GM12878 (cell line): ENCODE measurements around the gene UNC13B. TPM values are rescaled to one million over a fixed set of nuclear protein-coding genes. Genes with fewer than 3 reads are reported as not detected.

Source experiments
- ATAC-seq: fragments of 200-7000 bp; cut with Tn5 transposase; 3 replicates; pipeline ENCODE4 v1.9.1; 2020; ENCODE audit warnings: mild to moderate bottlenecking, moderate library complexity
- BruUV-seq: library from RNA; stranded (reverse); fragments of 400-500 nt; replicated peaks from 2 replicates; lab custom pipeline; 2021; lab: Mats Ljungman, UMichigan
- CTCF ChIA-PET: fragments of 300-600 bp; sonication (Branson Sonifier 250); formaldehyde crosslinking; extraction: SDS; loops from one replicate; lab custom pipeline; 2021; ENCODE audit warnings: inconsistent platforms; lab: Yijun Ruan, JAX
- POLR2A ChIA-PET: fragments of 350-600 bp; formaldehyde crosslinking; extraction: SDS; loops from one replicate; lab custom pipeline; 2021; ENCODE audit warnings: inconsistent platforms; lab: Charles Lee
- RAD21 ChIA-PET: fragments of 300-600 bp; sonication (Branson Sonifier 250); formaldehyde crosslinking; loops from one replicate; lab custom pipeline; 2023; ENCODE audit warnings: antibody characterized with exemption; ENCODE audit not compliant: unreplicated experiment; lab: Charles Lee
- SMC1A ChIA-PET: fragments of 300-600 bp; sonication (Branson Sonifier 250); formaldehyde crosslinking; loops from one replicate; lab custom pipeline; 2023; ENCODE audit not compliant: unreplicated experiment, uncharacterized antibody; lab: Charles Lee
- DNase-seq: peaks from one replicate; pipeline ENCODE4 v3.0.0-alpha.2; 2011; ENCODE audit warnings: low read depth, low spot score
- FAIRE-seq: peaks from 3 replicates; lab custom pipeline; 2011; peaks lifted over from hg19 to GRCh38; lab: Jason Lieb, UNC
- H2AFZ ChIP-seq: 2 replicates; pipeline ENCODE4 v1.6.0; 2011; ENCODE audit warnings: low read depth, low read length, control low read depth; ENCODE audit not compliant: control insufficient read depth
- H3K27ac ChIP-seq: 2 replicates; pipeline ENCODE4 v1.5.1; 2011; ENCODE audit warnings: control low read depth; ENCODE audit not compliant: control insufficient read depth, insufficient read depth
- H3K27me3 ChIP-seq, 2 experiments: replicated peaks in 1 of 2; 2 replicates each; pipeline versions ENCODE4 v1.6.0 to v1.6.1; 2011; ENCODE audit warnings: low read length in 1 of 2; ENCODE audit not compliant: control insufficient read depth in 2 of 2, insufficient read depth in 2 of 2
- H3K36me3 ChIP-seq, 2 experiments: 2 replicates each; pipeline ENCODE4 v1.5.1; 2011; ENCODE audit warnings: low read length in 1 of 2; ENCODE audit not compliant: control insufficient read depth in 2 of 2, insufficient read depth in 2 of 2
- H3K4me1 ChIP-seq: 2 replicates; pipeline ENCODE4 v1.6.1; 2011; ENCODE audit warnings: mild to moderate bottlenecking, low read length, moderate library complexity, mixed read lengths; ENCODE audit not compliant: control insufficient read depth, insufficient read depth
- H3K4me2 ChIP-seq: 2 replicates; pipeline ENCODE4 v1.6.0; 2011; ENCODE audit warnings: control low read depth; ENCODE audit not compliant: control insufficient read depth, insufficient read depth
- H3K4me3 ChIP-seq: fragments of 200-600 bp; sonication (generic); 2 replicates; pipeline ENCODE4 v1.5.1; 2016
- H3K79me2 ChIP-seq: 2 replicates; pipeline ENCODE4 v1.6.0; 2011; ENCODE audit warnings: low read length; ENCODE audit not compliant: control insufficient read depth, insufficient read depth
- H3K9ac ChIP-seq: 2 replicates; pipeline ENCODE4 v1.8.0; 2011; ENCODE audit warnings: low read length, control low read depth, mixed read lengths; ENCODE audit not compliant: control insufficient read depth, insufficient read depth
- H3K9me3 ChIP-seq: replicated peaks from 3 replicates; pipeline ENCODE4 v1.5.1; 2011; ENCODE audit warnings: mild to moderate bottlenecking, low read length; ENCODE audit not compliant: control insufficient read depth, insufficient read depth
- H4K20me1 ChIP-seq: 2 replicates; pipeline ENCODE4 v1.6.0; 2011; ENCODE audit not compliant: control insufficient read depth, insufficient read depth
- CBFB ChIP-seq: IDR thresholded peaks from 2 replicates; pipeline ENCODE4 v1.6.1; 2016; ENCODE audit warnings: antibody characterized with exemption, low read depth
- E2F4 ChIP-seq: IDR thresholded peaks from 2 replicates; pipeline ENCODE4 v1.6.1; 2012; ENCODE audit warnings: low read depth, low read length, improper control_type of control experiment
- KLF5 ChIP-seq: fragments of 450-650 bp; IDR thresholded peaks from 2 replicates; pipeline ENCODE4 v1.6.1; 2014; ENCODE audit warnings: mild to moderate bottlenecking; ENCODE audit not compliant: partially characterized antibody
- MAX ChIP-seq: IDR thresholded peaks from 2 replicates; pipeline ENCODE4 v1.6.1; 2012; ENCODE audit warnings: low read depth, low read length, improper control_type of control experiment
- MEF2A ChIP-seq: IDR thresholded peaks from 2 replicates; pipeline ENCODE4 v1.6.1; 2011; ENCODE audit warnings: low read depth, mild to moderate bottlenecking, low read length, moderate library complexity; ENCODE audit not compliant: insufficient read depth
- MXI1 ChIP-seq: fragments of 150-350 bp; IDR thresholded peaks from 2 replicates; pipeline ENCODE4 v1.6.1; 2011; ENCODE audit warnings: low read depth, mild to moderate bottlenecking, inconsistent platforms, low read length, improper control_type of control experiment
- SREBF1 ChIP-seq: IDR thresholded peaks from 2 replicates; pipeline ENCODE4 v1.6.1; 2012; ENCODE audit warnings: mild to moderate bottlenecking, low read length
- TCF12 ChIP-seq: IDR thresholded peaks from 2 replicates; pipeline ENCODE4 v1.6.1; 2011; ENCODE audit warnings: low read depth, mild to moderate bottlenecking, low read length
- WRNIP1 ChIP-seq: IDR thresholded peaks from 2 replicates; pipeline ENCODE4 v1.6.1; 2011; ENCODE audit warnings: low read depth, low read length, improper control_type of control experiment, borderline replicate concordance
- ZNF24 ChIP-seq: fragments of 450-650 bp; IDR thresholded peaks from 2 replicates; pipeline ENCODE4 v1.6.1; 2017; ENCODE audit warnings: antibody characterized with exemption, mild to moderate bottlenecking
- ZNF687 ChIP-seq: fragments of 450-650 bp; IDR thresholded peaks from 2 replicates; pipeline ENCODE4 v1.6.1; 2017; ENCODE audit warnings: mild to moderate bottlenecking, moderate library complexity
- WGBS: methylation state at CpG from one replicate; pipeline ENCODE4 v1.1.6; 2016; ENCODE audit warnings: low lambda C conversion rate; ENCODE audit not compliant: insufficient replicate concordance, insufficient coverage; ENCODE audit errors: missing lambda C conversion rate; 5-methylcytosine and 5-hydroxymethylcytosine counted together
- in situ Hi-C: fragments of 300-500 bp; cut with MboI; formaldehyde crosslinking; loops from 9 replicates; pipeline ENCODE4 v1.14.3; 2018; ENCODE audit warnings: mixed read lengths
- intact Hi-C: fragments of 100-400 bp; cut with micrococcal nuclease; formaldehyde crosslinking; loops from one replicate; pipeline ENCODE4 v1.14.2; 2022; ENCODE audit not compliant: unreplicated experiment
- polyA plus RNA-seq, 11 experiments: library from polyadenylated mRNA; depleted of rRNA in 4 of 11; unstranded in 6 of 11; stranded (reverse) in 5 of 11; fragments of >200 nt; fragmentation: Nextera tagmentation in 4 of 11; fragmentation: Illumina TruSeq in 1 of 11; extraction: Ambion mirVana in 4 of 11; extraction: Trizol in 1 of 11; gene quantifications; 1 replicate in 1 of 11; 2 replicates in 10 of 11; pipeline versions ENCODE4 v1.2.1 to v1.2.3, GENCODE V29; 2011 to 2016; ENCODE audit warnings: inconsistent platforms in 2 of 11, missing spikeins in 2 of 11, low read depth in 1 of 11
- total RNA-seq, 4 experiments: library from RNA; depleted of rRNA in 3 of 4; stranded (reverse); fragments of >200 nt in 3 of 4; fragmentation: Illumina TruSeq in 1 of 4; extraction: Trizol in 1 of 4; gene quantifications; 2 replicates each; pipeline versions ENCODE4 v1.2.1 to v1.2.3, GENCODE V29; 2013 to 2021

The UNC13B gene
- total and polyA plus RNA-seq, 10 of the 15 experiments (the other 5 are each of a cell fraction or from before 2014, with no cell fraction given): under 0.01 to 0.42 (median 0.06) TPM; not detected in 4

- SMC1A ChIA-PET: no interaction called here
- H3K36me3 ChIP-seq: no peaks in the 10 kb centered on the region
- H3K27me3 ChIP-seq: no peaks in the 10 kb centered on the region
- POLR2A ChIA-PET: no interaction called here
- H3K27ac ChIP-seq: no peak overlapping the region
- H3K79me2 ChIP-seq: no peaks in the 10 kb centered on the region
- TF ChIP-seq MAX (no peak), MXI1 (no peak), WRNIP1 (no peak), MEF2A (no peak), ZNF687 (no peak), TCF12 (no peak), KLF5 (no peak), ZNF24 (no peak), CBFB (no peak), SREBF1 (no peak), E2F4 (no peak)
- no peak overlapping the region for H2AFZ ChIP-seq
- CTCF ChIA-PET: no interaction called here
- WGBS: 6% methylated on average over 5 of the region's 5 CpGs
- no peak for FAIRE-seq
- H3K9me3 ChIP-seq: no peaks in the 10 kb centered on the region
- no peaks in the 10 kb centered on the region for H4K20me1 ChIP-seq
- no peak overlapping the region for H3K9ac ChIP-seq
- H3K4me3 ChIP-seq: no peak overlapping the region
- RAD21 ChIA-PET: no interaction called here
- intact Hi-C loops: no loop called here
- no peaks in the 10 kb centered on the region for H3K4me1 ChIP-seq
- no peak for ATAC-seq
- H3K4me2 ChIP-seq: no peak overlapping the region
- no TSS peak for BruUV-seq
- DNase-seq: no peak
- in situ Hi-C loops: no loop called here
These were observed 213.1 kb downstream of the UNC13B start for GRCh38 chr9:35374910-35375309.
